Natural killer cell treated with Interleukin-12 subunit alpha and Interleukin-12 subunit beta and Interleukin-15 and Interleukin-18, amount 100 ng/mL, for 72 hours (primary cell): ENCODE measurements around the gene SMPX. TPM values are rescaled to one million over a fixed set of nuclear protein-coding genes. Genes with fewer than 3 reads are reported as not detected.
"Not testable (repeated sequence)": the region's sequence is repeated elsewhere in the genome, so short reads cannot be mapped to it uniquely, and the experiment has no call there.

Experiments used
- ATAC-seq, 2 donors: fragments of 150-1000 bp; cut with Tn5 transposase in 1 of 2; sonication (Bioruptor Pico), chemical (Tn5 transposase) in 1 of 2; 2 replicates each; pipeline ENCODE4 v1.10.0; 2021
- DNase-seq: peaks from one replicate; pipeline ENCODE4 v3.0.0; 2022; ENCODE audit warnings: low spot score
- H3K27ac Mint-ChIP-seq, 2 donors: 1 replicate in 1 of 2; 2 replicates in 1 of 2; pipeline ENCODE4 v1.8.0; 2022; ENCODE audit warnings: mixed read lengths in 2 of 2, mild to moderate bottlenecking in 1 of 2, moderate library complexity in 1 of 2
- H3K27me3 Mint-ChIP-seq, 2 donors: 1 replicate in 1 of 2; 2 replicates in 1 of 2; pipeline ENCODE4 v1.8.0; 2022; ENCODE audit warnings: mixed read lengths in 2 of 2
- H3K36me3 Mint-ChIP-seq: one replicate; pipeline ENCODE4 v1.8.0; 2022; ENCODE audit warnings: mixed read lengths
- H3K4me1 Mint-ChIP-seq, 2 donors: 1 replicate in 1 of 2; 2 replicates in 1 of 2; pipeline ENCODE4 v1.8.0; 2022; ENCODE audit warnings: low read depth in 2 of 2, mixed read lengths in 2 of 2, mild to moderate bottlenecking in 1 of 2
- H3K4me3 Mint-ChIP-seq: one replicate; pipeline ENCODE4 v1.8.0; 2022; ENCODE audit warnings: mixed read lengths
- H3K9me3 Mint-ChIP-seq: 2 replicates; pipeline ENCODE4 v1.8.0; 2022; ENCODE audit warnings: mixed read lengths
- total RNA-seq, 2 donors: library from RNA; stranded (reverse); gene quantifications; one replicate each; pipeline ENCODE4 v1.2.3, GENCODE V29; 2022

SMPX gene
- total RNA-seq: not detected

DNA sequence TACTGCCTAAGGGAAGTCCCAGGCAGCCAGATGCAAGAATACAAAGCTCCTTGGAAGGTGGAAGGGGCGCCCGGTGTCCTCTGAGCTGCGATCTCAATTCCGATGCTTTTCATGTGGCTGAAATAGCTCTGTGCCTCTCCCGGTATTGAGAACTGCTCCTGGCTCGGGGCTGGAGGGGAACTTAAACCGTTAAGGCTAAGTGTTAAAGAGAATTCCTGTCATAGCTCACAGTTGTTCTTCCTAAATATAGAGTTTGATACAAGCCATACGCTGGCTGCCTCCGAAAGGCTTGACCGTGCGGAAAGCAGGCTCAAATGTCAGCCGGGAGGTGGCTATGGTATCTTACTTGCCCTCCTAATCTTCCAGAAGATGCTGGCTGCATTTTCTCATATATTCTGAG lies at the start of gene SMPX:
SMPX (minus strand) TSS at position 157 of the 400 bp plus-strand sequence. CDS start 3,826 bp downstream, outside the sequence.
- Mint-ChIP-seq H3K36me3 (no peaks in the 10 kb centered on the region), H3K4me3 (no peak within 1 kb of the TSS), H3K4me1 (no peaks in the 10 kb centered on the region), H3K27ac (no peak within 1 kb of the TSS), H3K27me3 (peaks cover 0 to 7% of the 10 kb centered on the region in 2 donors), H3K9me3 (no peaks in the 10 kb centered on the region)
- DNase-seq (no peak), ATAC-seq (no peak)

DNA sequence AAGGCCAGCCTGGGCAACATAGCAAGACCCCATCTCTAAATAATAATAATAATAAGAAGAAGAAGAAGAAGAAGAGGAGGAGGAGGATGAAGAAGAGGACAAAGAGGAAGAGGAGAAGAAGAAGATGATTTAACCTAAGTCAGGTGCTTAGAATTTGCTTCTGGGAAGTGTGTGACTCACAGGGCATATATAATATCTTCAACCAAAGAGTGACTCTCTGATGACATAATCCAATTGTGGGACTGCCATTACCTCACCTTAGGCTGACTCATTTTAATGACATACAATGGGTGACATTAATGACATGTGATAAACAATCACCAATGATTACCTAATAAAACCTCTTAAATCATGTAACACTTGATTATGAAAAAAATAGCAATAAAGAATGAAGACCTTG lies 48.8 kb upstream of the SMPX start:
- DNase-seq (no peak), ATAC-seq (no peak)
- no peaks in the 10 kb centered on the region for H3K4me1 Mint-ChIP-seq
- no peak overlapping the region for H3K27ac Mint-ChIP-seq
- no peak overlapping the region for H3K4me3 Mint-ChIP-seq
- H3K9me3 Mint-ChIP-seq: peaks cover 2% of the 10 kb centered on the region
- H3K27me3 Mint-ChIP-seq: peaks cover 0 to 12% of the 10 kb centered on the region in 2 donors
- H3K36me3 Mint-ChIP-seq: no peaks in the 10 kb centered on the region

DNA sequence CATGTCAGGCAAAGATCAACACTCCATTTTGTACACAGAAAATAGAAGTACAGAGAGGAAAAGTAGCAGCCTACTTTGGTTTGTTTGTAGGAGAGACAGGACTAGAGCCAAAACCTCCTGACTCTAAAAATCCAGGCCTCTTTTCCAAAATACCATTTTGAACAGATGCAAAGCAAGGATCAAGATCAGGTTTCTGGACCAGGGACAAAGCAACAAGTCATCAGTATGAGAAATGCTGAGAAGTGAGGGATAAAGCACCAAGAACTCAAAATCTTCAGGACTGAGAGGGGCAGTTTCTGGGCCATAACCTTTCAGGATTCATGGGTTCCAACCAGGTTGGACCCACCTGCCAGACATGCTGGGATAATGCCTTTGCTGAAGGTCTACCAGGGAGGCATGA lies 44.9 kb upstream of the SMPX start:
- no peak overlapping the region for H3K27ac Mint-ChIP-seq
- DNase-seq (no peak), ATAC-seq (no peak)
- H3K36me3 Mint-ChIP-seq: no peaks in the 10 kb centered on the region
- no peaks in the 10 kb centered on the region for H3K4me1 Mint-ChIP-seq
- H3K27me3 Mint-ChIP-seq: peaks cover 7 to 15% of the 10 kb centered on the region in 2 donors
- no peaks in the 10 kb centered on the region for H3K9me3 Mint-ChIP-seq
- no peak overlapping the region for H3K4me3 Mint-ChIP-seq

DNA sequence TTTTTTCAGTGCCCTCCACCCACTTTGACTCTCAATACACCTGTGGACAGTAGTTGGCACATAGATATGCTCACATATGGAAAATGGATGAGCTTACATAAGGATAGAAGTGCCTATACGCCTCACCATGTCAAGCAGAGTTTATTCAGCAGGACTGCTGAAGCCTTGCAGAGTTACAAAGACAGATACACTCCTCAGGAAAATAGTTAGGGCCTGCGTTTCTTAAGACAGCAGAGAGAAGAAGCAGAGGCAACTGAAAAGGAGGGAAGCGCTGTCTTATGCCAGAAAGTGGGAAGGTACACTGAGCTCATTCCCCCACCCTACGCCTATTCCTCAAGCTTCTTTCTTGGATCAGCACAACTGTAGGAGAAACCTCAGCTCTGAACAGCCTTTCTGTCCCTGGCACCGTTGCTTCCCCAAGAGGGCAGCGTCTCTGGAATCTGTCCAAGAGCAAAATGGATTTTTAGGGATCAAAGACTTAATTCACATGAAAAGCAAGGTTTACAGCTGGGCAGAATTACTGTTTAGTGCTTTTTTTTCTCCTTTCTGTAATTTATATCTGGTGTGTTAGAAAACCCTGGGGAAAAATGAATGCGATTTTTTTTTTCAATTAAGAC lies 44.2 kb upstream of the SMPX start:
- DNase-seq: no peak
- no peak overlapping the region for H3K27ac Mint-ChIP-seq
- H3K27me3 Mint-ChIP-seq: peaks cover 7 to 19% of the 10 kb centered on the region in 2 donors
- no peak for ATAC-seq
- H3K4me3 Mint-ChIP-seq: no peak overlapping the region
- no peaks in the 10 kb centered on the region for H3K9me3 Mint-ChIP-seq
- H3K4me1 Mint-ChIP-seq: no peaks in the 10 kb centered on the region
- no peaks in the 10 kb centered on the region for H3K36me3 Mint-ChIP-seq

DNA sequence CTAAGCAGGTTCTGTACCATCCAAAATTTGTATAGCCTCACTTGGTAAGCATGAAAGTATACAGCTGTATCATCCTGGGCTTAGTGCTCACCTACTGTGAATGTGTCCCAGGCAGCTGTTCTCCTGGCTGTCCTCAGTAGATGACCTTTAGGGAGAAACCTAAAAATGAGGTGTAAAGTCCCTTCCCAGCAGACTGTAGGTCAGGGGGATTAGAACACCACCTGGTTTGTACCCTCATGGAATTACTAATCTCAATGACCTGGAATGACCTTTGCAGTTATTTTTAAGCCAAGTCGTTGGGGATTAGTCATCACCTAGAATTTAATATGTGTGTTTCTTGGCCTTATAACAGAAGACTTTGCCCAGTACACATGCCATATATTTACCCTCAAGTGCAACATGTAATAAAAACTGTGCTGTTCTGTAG lies 42.4 kb upstream of the SMPX start:
- no peaks in the 10 kb centered on the region for H3K9me3 Mint-ChIP-seq
- H3K27ac Mint-ChIP-seq: no peak overlapping the region
- ATAC-seq: no peak
- H3K4me1 Mint-ChIP-seq: no peaks in the 10 kb centered on the region
- no peaks in the 10 kb centered on the region for H3K36me3 Mint-ChIP-seq
- H3K27me3 Mint-ChIP-seq: peaks cover 14 to 22% of the 10 kb centered on the region in 2 donors
- no peak for DNase-seq
- H3K4me3 Mint-ChIP-seq: no peak overlapping the region

DNA sequence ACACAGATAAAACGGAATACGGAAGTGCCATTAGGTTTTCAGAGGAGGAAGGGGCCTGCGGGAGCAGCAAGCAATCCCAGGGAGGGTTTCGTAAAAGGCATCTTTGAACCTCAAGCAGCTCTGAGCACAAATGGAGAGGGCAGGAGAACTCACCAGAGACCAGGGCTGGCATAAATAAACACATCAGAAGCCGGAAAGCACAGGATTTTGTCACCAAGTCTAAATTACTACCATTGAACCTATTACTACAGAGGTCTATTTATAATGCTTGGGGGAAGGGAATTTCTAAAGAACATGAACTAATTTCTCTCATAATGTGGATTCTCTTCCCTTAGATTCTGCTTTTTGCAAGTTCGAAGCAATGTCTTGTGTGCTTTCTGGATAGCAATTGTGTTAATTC lies 41.9 kb upstream of the SMPX start:
- H3K4me1 Mint-ChIP-seq: no peaks in the 10 kb centered on the region

DNA sequence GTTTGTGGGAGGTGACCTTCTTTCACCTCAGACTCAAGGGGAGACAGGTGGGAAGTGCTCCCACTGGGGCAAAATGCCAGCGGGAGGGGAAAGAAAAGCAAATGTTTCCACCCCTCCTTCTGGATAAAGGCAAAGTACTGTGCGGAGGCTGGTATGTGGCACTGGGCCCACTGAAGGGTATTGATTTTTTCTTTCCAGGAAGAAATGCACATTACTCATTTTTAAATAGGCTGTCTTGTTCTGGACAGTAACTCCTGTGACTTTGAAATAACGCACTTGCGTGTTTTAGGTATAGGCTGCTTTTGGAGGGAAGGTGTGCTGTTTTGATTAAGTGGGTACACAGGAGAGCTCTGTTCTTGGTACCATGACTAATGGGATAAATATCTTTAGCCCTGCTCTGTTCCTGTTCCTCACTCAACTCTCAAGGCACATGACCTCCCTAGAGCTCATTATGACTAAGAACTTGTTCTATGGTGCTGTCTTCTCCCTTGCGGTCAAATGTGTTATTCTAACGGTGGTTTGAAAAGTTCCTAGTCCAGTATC lies 40.8 kb upstream of the SMPX start:
- H3K27ac Mint-ChIP-seq: no peak overlapping the region
- H3K36me3 Mint-ChIP-seq: no peaks in the 10 kb centered on the region
- H3K4me3 Mint-ChIP-seq: no peak overlapping the region
- peaks cover 16 to 22% of the 10 kb centered on the region in 2 donors for H3K27me3 Mint-ChIP-seq
- DNase-seq (no peak), ATAC-seq (no peak)
- H3K9me3 Mint-ChIP-seq: no peaks in the 10 kb centered on the region
- no peaks in the 10 kb centered on the region for H3K4me1 Mint-ChIP-seq

More for the DNA sequence above, 41.9 kb upstream of the SMPX start:
- Mint-ChIP-seq H3K27me3 (peaks cover 14 to 22% of the 10 kb centered on the region in 2 donors), H3K36me3 (no peaks in the 10 kb centered on the region), H3K27ac (no peak overlapping the region), H3K4me3 (no peak overlapping the region), H3K9me3 (no peaks in the 10 kb centered on the region)
- no peak for ATAC-seq
- no peak for DNase-seq

DNA sequence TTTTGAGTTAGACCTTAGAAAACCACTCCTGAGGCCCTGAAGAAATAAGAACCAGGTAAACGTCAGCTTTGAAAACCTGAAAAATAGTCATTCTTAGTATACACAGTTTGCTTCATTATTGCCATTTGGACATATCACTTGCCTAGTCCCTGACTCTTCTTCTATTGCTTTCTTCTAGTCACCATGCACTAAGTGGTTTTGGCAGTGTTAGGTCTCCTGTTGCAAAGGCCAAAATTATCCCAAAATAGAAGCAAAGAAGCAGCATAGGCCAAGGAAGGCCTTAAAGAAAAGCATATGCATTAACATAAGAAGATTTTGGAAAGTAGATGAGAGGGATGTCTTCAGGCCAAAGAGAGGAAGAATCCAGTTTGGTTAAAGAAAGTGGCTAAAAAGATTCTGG lies 24.1 kb upstream of the SMPX start:
- no peaks in the 10 kb centered on the region for H3K36me3 Mint-ChIP-seq
- H3K4me1 Mint-ChIP-seq: no peaks in the 10 kb centered on the region
- no peaks in the 10 kb centered on the region for H3K9me3 Mint-ChIP-seq
- no peak overlapping the region for H3K4me3 Mint-ChIP-seq
- H3K27me3 Mint-ChIP-seq: peaks cover 6 to 18% of the 10 kb centered on the region in 2 donors
- no peak for DNase-seq
- no peak overlapping the region for H3K27ac Mint-ChIP-seq
- ATAC-seq: no peak

DNA sequence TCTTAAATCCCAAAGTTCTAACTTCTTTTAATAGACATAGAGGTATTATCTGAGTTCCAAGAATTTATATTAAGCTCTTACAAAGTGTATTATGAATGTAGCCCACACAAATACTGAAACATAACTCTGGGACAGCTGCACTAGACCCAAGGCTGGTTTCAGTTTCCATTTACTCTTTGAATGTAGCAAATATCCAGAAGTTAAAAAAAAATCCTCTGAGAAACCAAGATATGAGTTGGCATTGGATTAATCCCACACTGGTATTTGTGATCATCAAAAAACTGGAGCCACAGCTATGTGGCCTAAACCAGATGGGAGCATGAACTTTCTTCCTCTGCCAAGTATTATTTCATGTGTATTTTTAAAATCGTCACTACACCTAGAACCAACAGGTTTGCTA lies 23.6 kb upstream of the SMPX start:
- no peak overlapping the region for H3K4me3 Mint-ChIP-seq
- H3K4me1 Mint-ChIP-seq: no peaks in the 10 kb centered on the region
- H3K36me3 Mint-ChIP-seq: no peaks in the 10 kb centered on the region
- ATAC-seq (no peak), DNase-seq (no peak)
- no peak overlapping the region for H3K27ac Mint-ChIP-seq
- H3K9me3 Mint-ChIP-seq: no peaks in the 10 kb centered on the region
- peaks cover 6 to 16% of the 10 kb centered on the region in 2 donors for H3K27me3 Mint-ChIP-seq

DNA sequence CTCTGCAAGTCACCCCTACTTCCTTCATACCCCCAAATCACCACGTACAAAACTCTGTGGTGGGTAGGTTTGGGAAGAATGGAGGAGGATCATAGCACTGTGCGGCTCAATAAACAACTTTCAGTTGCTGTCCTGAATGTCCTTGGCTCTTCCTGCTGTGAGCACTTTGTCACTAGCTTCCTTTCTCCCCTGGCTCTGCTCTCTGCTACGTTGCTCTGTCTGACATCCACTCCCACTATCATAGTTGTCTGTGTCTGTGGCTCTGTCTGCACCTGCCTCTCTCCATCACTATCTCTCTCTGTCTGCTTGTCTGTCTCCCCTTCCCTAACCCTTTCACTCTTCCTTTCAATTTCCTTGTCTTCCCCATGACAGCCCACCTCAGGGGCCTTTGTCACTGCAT lies 21.2 kb upstream of the SMPX start:
- no peaks in the 10 kb centered on the region for H3K36me3 Mint-ChIP-seq
- ATAC-seq: no peak
- no peak overlapping the region for H3K4me3 Mint-ChIP-seq

DNA sequence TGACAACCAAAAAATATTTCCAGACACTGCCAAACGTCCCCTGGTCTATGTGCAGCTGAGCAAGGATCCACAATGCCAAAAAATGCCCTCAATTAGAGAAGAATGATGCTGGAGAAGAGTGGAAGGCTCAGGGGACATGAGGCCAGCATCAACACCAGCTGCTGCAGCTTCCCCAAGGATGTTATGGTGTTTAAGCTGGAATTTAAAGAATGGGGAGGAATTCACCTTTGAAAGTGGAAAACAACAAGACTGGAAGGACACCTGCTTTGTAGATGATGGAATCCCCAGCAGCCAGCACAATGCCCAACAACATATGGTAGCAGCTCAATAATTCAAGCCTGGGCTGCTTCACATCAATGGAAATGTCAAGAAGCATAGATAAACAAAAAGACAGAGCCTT lies 20.3 kb upstream of the SMPX start:
- no peak overlapping the region for H3K27ac Mint-ChIP-seq
- no peak overlapping the region for H3K4me3 Mint-ChIP-seq
- no peak for DNase-seq
- ATAC-seq: no peak
- H3K27me3 Mint-ChIP-seq: peaks cover 0 to 7% of the 10 kb centered on the region in 2 donors
- no peaks in the 10 kb centered on the region for H3K36me3 Mint-ChIP-seq
- no peaks in the 10 kb centered on the region for H3K9me3 Mint-ChIP-seq
- H3K4me1 Mint-ChIP-seq: no peaks in the 10 kb centered on the region

More for the DNA sequence above, 21.2 kb upstream of the SMPX start:
- DNase-seq: no peak
- Mint-ChIP-seq H3K27me3 (peaks cover 0 to 4% of the 10 kb centered on the region in 2 donors), H3K27ac (no peak overlapping the region), H3K9me3 (no peaks in the 10 kb centered on the region), H3K4me1 (no peaks in the 10 kb centered on the region)

DNA sequence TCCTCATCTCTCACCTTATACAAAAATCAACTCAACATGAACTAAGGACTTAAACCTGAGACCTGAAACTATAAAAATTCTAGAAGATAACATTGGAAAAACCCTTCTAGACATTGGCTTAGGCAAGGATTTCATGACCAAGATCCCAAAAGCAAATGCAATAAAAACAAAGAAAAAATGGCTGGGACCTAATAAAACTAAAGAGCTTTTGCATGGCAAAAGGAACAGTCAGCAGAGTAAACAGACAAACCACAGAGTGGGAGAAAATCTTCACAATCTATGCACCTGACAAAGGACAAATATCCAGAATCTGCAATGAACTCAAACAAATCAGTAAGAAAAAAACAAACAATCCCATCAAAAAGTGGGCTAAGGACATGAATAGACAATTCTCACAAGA lies 17.2 kb upstream of the SMPX start:
- not testable (repeated sequence) for H3K4me3 Mint-ChIP-seq, H3K36me3 Mint-ChIP-seq, H3K27ac Mint-ChIP-seq, ATAC-seq, H3K4me1 Mint-ChIP-seq, H3K9me3 Mint-ChIP-seq, DNase-seq
- peaks cover 0 to 12% of the 10 kb centered on the region in 2 donors for H3K27me3 Mint-ChIP-seq

DNA sequence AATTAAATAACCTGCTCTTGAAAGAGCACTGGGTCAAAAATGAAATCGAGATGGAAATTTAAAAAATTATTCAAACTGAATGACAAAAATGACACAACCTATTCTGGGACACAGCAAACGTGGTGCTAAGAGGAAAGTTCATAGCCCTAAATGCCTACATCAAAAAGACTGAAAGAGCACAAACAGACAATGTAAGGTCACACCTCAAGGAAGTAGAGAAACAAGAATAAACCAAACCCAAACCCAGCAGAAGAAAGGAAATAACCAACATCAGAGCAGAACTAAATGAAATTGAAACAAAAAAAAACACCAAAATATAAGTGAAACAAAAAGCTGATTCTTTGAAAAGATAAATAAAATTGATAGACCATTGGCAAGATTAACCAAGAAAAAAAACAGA lies 15.1 kb upstream of the SMPX start:
- not testable (repeated sequence) for H3K9me3 Mint-ChIP-seq, H3K4me1 Mint-ChIP-seq, H3K4me3 Mint-ChIP-seq, ATAC-seq, H3K36me3 Mint-ChIP-seq, DNase-seq, H3K27ac Mint-ChIP-seq
- peaks cover 0 to 12% of the 10 kb centered on the region in 2 donors for H3K27me3 Mint-ChIP-seq

DNA sequence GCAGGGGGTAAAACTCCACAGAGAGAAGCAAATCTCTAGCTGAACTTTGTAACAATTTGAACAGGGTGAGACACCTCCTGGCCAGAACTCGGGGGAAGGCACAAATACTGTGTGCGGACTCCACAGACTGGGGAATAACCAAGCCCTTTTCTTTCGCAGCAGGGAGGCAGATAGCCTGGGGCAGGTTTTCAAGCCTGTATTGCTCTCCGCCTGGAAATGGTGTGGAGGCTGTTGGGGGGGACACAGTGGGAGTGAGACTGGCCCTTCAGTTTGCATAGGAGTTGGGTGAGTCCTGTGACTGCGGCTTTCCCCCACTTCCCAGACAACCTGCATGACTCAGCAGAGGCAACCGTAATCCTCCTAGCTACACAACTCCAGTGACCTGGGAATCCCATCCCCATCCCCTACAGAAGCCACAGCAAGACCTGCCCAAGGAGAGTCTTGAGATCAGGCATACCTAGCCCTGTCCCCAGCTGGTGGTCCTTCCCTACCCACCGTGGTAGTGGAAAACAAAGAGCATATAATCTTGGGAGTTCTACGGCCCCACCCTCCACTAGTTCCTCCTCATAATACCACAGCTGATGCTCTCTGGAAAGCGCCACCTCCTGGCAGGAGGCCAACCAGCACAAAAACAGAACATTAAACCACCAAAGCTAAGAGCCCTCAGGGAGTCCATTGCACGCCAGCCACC lies 12.9 kb upstream of the SMPX start:
- Mint-ChIP-seq H3K27me3 (peaks cover 10 to 26% of the 10 kb centered on the region in 2 donors), H3K4me3 (no peak overlapping the region)

More for the DNA sequence above, 12.9 kb upstream of the SMPX start:
- no peak for ATAC-seq
- Mint-ChIP-seq H3K27ac (no peak overlapping the region), H3K36me3 (no peaks in the 10 kb centered on the region), H3K9me3 (peaks cover 3% of the 10 kb centered on the region), H3K4me1 (no peaks in the 10 kb centered on the region)
- no peak for DNase-seq
